Gastroesophageal sphincter (tissue), 4 donors: Measurements from ENCODE around the gene PRKN. TPM values are rescaled to one million over a fixed set of nuclear protein-coding genes. Genes with fewer than 3 reads are reported as not detected.

Experiments
- ATAC-seq: fragments of 150-250 bp; one replicate; pipeline ENCODE4 v1.9.1; 2016; ENCODE audit warnings: mild to moderate bottlenecking, moderate library complexity
- H3K27ac ChIP-seq, 4 donors: fragments of 200-600 bp; sonication (generic) in 3 of 4; 1 replicate in 3 of 4; 2 replicates in 1 of 4; pipeline ENCODE4 v1.5.1; 2016 to 2019
- H3K27me3 ChIP-seq: fragments of 200-600 bp; sonication (generic); one replicate; pipeline ENCODE4 v1.5.1; 2019
- H3K36me3 ChIP-seq, 2 donors: fragments of 200-600 bp; sonication (generic); one replicate each; pipeline ENCODE4 v1.5.1; 2019; ENCODE audit warnings: control low read depth in 1 of 2
- H3K4me1 ChIP-seq, 3 donors: fragments of 200-600 bp; sonication (generic); 1 replicate in 2 of 3; 2 replicates in 1 of 3; pipeline ENCODE4 v1.5.1; 2016 to 2019; ENCODE audit warnings: control low read depth in 2 of 3
- H3K4me3 ChIP-seq, 2 donors: fragments of 200-600 bp; sonication (generic); one replicate each; pipeline ENCODE4 v1.5.1; 2019; ENCODE audit warnings: mild to moderate bottlenecking in 1 of 2, moderate library complexity in 1 of 2
- H3K9me3 ChIP-seq, 3 donors: fragments of 200-600 bp; sonication (generic); one replicate each; pipeline ENCODE4 v1.5.1; 2017 to 2019; ENCODE audit warnings: control low read depth in 2 of 3
- EP300 ChIP-seq: sonication (generic); formaldehyde crosslinking; IDR thresholded peaks from one replicate; pipeline ENCODE4 v1.6.1; 2017; ENCODE audit warnings: antibody characterized with exemption, mild to moderate bottlenecking
- POLR2A ChIP-seq, 2 donors: fragments of 450-650 bp; IDR thresholded peaks; one replicate each; pipeline ENCODE4 v1.6.1; 2017; ENCODE audit warnings: antibody characterized with exemption in 2 of 2, mild to moderate bottlenecking in 2 of 2, moderate library complexity in 1 of 2
- POLR2AphosphoS5 ChIP-seq: sonication (generic); formaldehyde crosslinking; IDR thresholded peaks from one replicate; pipeline ENCODE4 v1.6.1; 2017; ENCODE audit warnings: antibody characterized with exemption
- WGBS, 2 donors: methylation state at CpG; one replicate each; pipeline ENCODE4 v1.1.5; 2018; ENCODE audit warnings: low coverage in 1 of 2; 5-methylcytosine and 5-hydroxymethylcytosine counted together
- total RNA-seq, 4 donors: library from RNA; depleted of rRNA; stranded (reverse); fragments of >200 nt; gene quantifications; one replicate each; pipeline ENCODE4 v1.1.0, GENCODE V29; 2016
- TF ChIP-seq, protein P1 (sequence below), 4 experiments: fragments of 200-600 bp in 2 of 4; fragments of 450-650 bp in 2 of 4; sonication (generic) in 1 of 4; IDR thresholded peaks; one replicate each; pipeline ENCODE4 v1.5.1; 2017 to 2019; ENCODE audit warnings: antibody characterized with exemption in 4 of 4, mild to moderate bottlenecking in 2 of 4, moderate library complexity in 2 of 4

The PRKN gene
- total RNA-seq, 4 donors from 2014 or later, result 8.4 to 58.6 (median 25.8) TPM

DNA sequence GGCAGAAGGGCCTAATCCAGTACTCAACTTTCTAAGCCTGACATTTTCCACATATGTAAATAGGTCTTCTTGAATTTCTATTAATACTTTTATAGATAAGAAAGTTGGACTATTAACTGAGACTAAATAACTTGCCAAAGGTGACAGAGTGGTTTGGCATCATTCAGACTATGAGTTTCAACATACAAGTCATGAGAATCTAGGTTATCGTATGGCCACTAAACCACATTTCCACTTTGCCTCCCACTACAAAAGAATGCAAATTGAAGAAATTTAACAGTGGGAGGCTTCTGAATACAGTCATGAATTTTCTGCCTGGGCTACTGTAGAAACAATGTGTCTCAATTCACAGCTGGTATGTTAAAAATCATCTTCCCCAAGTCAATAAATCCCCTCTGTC, 922.7 kb downstream of the PRKN start:
- H3K4me3 ChIP-seq, result no peak overlapping the region
- H3K4me1 ChIP-seq, result no peaks in the 10 kb centered on the region
- 92 to 100% methylated on average over 1 of the region's 1 CpG for WGBS, 2 donors
- TF ChIP-seq, protein P1, sequence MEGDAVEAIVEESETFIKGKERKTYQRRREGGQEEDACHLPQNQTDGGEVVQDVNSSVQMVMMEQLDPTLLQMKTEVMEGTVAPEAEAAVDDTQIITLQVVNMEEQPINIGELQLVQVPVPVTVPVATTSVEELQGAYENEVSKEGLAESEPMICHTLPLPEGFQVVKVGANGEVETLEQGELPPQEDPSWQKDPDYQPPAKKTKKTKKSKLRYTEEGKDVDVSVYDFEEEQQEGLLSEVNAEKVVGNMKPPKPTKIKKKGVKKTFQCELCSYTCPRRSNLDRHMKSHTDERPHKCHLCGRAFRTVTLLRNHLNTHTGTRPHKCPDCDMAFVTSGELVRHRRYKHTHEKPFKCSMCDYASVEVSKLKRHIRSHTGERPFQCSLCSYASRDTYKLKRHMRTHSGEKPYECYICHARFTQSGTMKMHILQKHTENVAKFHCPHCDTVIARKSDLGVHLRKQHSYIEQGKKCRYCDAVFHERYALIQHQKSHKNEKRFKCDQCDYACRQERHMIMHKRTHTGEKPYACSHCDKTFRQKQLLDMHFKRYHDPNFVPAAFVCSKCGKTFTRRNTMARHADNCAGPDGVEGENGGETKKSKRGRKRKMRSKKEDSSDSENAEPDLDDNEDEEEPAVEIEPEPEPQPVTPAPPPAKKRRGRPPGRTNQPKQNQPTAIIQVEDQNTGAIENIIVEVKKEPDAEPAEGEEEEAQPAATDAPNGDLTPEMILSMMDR (IDR thresholded peaks at IDR 0.05), result no peak
- no peak for TF ChIP-seq EP300
- TF ChIP-seq POLR2A (IDR thresholded peaks at IDR 0.05), result no peak
- no peak for TF ChIP-seq POLR2AphosphoS5
- no peaks in the 10 kb centered on the region for H3K9me3 ChIP-seq
- H3K36me3 ChIP-seq, result no peaks in the 10 kb centered on the region
- no peak for ATAC-seq
- no peaks in the 10 kb centered on the region for H3K27me3 ChIP-seq
- H3K27ac ChIP-seq, result no peak overlapping the region

DNA sequence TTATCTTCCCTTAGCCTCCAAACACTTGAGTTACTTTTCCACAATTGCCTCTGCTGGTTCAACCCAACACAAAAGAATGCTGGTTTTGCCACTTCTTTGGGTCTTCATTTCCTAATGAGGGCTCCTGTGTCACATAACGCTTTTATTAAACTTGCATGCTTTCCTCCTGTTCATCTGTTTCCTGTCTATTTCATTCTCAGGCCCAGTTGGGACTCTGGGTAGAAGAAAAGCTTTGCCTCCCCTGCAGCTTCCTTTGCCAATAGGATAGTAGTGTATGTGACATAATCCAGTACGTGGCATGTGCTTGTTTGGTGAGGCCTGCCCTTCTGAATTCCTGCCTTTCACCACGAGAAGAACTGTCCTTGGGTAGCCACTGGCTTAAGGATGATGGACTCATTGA, 924.4 kb downstream of the PRKN start:
- H3K27me3 ChIP-seq, result no peaks in the 10 kb centered on the region
- H3K4me3 ChIP-seq, result no peak overlapping the region
- H3K27ac ChIP-seq, result no peak overlapping the region
- H3K9me3 ChIP-seq, result no peaks in the 10 kb centered on the region
- no peaks in the 10 kb centered on the region for H3K36me3 ChIP-seq
- TF ChIP-seq EP300 (no peak), POLR2A (IDR thresholded peaks at IDR 0.05) (no peak), POLR2AphosphoS5 (no peak)
- TF ChIP-seq, protein P1 (IDR thresholded peaks at IDR 0.05), result no peak
- no peaks in the 10 kb centered on the region for H3K4me1 ChIP-seq
- no peak for ATAC-seq
- 77 to 82% methylated on average over 1 to 3 of the region's 3 CpGs for WGBS, 2 donors

DNA sequence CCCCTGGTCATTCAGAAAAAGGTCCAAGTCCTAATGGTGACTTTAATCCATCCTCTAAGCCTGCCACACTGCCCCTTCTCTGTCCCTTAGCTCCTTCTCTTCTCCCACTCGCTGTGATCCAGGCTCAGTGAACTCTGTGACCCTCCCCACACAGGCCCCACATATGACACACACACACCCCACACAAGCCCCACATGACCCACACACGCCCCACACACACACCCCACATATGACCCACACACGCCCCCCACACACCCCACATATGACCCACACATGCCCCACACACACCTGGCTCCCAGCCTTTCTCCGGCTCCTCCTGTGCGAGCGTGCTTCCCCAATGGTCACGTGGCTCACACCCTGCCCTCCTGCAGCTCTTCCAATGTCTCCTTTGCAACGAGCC, 925.3 kb downstream of the PRKN start:
- no peaks in the 10 kb centered on the region for H3K36me3 ChIP-seq
- ATAC-seq, result no peak
- H3K27ac ChIP-seq, result no peak overlapping the region
- no peak for TF ChIP-seq POLR2AphosphoS5
- TF ChIP-seq, protein P1 (IDR thresholded peaks at IDR 0.05), result no peak
- TF ChIP-seq EP300, result no peak
- TF ChIP-seq POLR2A (IDR thresholded peaks at IDR 0.05), result no peak
- no peaks in the 10 kb centered on the region for H3K4me1 ChIP-seq
- H3K27me3 ChIP-seq, result no peaks in the 10 kb centered on the region
- H3K4me3 ChIP-seq, result no peak overlapping the region
- 88 to 92% methylated on average over 7 of the region's 8 CpGs for WGBS, 2 donors
- no peaks in the 10 kb centered on the region for H3K9me3 ChIP-seq

DNA sequence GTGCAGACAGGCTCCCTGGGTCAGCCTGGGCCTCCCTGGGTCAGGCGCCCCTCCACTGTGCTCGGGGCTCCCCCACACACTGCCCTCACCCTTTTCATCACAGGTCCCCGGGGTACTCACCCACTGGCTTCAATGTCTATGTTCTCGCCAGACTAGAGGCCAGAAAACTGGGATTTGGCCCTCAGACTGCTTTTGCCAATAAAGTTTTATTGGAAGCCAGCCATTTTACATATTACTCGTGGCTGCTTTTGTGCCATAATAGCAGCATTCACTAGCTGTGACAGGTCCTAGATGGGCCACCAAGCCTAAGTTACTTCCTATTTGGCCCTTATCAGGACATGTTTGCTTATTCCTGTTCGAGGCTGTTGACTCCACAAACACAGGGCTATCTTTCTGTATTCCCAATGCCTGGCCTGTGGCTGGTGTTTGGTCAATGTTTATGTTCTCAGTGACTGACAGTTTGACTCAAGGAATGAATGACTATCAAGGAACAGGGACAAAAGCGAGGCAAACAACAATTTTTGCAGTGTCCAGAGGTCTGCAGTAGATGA, 928.6 kb downstream of the PRKN start:
- no peaks in the 10 kb centered on the region for H3K36me3 ChIP-seq
- H3K4me3 ChIP-seq, result no peak overlapping the region
- H3K27ac ChIP-seq, result no peak overlapping the region
- H3K27me3 ChIP-seq, result no peaks in the 10 kb centered on the region
- ATAC-seq, result no peak
- TF ChIP-seq POLR2AphosphoS5, result no peak
- TF ChIP-seq POLR2A (IDR thresholded peaks at IDR 0.05), result no peak
- TF ChIP-seq EP300, result no peak
- TF ChIP-seq, protein P1 (IDR thresholded peaks at IDR 0.05), result no peak
- WGBS, 2 donors, result 67 to 83% methylated on average over 1 to 6 of the region's 7 CpGs
- H3K9me3 ChIP-seq, result no peaks in the 10 kb centered on the region
- H3K4me1 ChIP-seq, result no peaks in the 10 kb centered on the region

DNA sequence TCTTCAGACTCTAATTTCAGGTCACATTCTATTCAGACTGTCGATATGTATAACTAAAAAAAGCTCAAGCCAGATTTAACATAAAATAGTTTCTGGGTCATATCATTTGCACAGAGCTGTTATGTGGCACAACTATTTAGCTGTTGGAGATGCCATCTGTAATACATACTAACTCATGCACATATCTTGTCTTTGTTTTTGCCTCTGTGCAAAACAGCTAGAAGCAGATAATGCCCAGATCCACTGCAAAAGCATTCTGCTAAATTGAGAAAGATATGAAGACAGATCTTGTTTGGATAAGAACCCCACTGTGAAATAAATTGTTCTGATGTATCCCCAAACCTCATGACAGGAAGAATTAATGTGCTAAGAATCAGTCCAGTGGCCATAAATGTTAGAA, 930.9 kb downstream of the PRKN start:
- peaks cover 0 to 8% (median 0%) of the 10 kb centered on the region in 3 donors for H3K9me3 ChIP-seq
- ATAC-seq, result no peak
- no peaks in the 10 kb centered on the region for H3K4me1 ChIP-seq
- H3K27me3 ChIP-seq, result no peaks in the 10 kb centered on the region
- H3K4me3 ChIP-seq, result no peak overlapping the region
- peaks cover 0 to 4% of the 10 kb centered on the region in 2 donors for H3K36me3 ChIP-seq
- 10 to 29% methylated on average over 1 of the region's 1 CpG for WGBS, 2 donors
- H3K27ac ChIP-seq, result no peak overlapping the region
- TF ChIP-seq POLR2A (IDR thresholded peaks at IDR 0.05) (no peak), EP300 (no peak), POLR2AphosphoS5 (no peak)
- TF ChIP-seq, protein P1 (IDR thresholded peaks at IDR 0.05), result no peak
